H1 (cell line): ENCODE results near the gene LRRC45. TPM values are rescaled to one million over a fixed set of nuclear protein-coding genes. Genes with fewer than 3 reads are reported as not detected.

Experiments used
- CTCF ChIA-PET: fragments of 300-600 bp; sonication (Branson Sonifier 250); formaldehyde crosslinking; loops from one replicate; lab custom pipeline; 2021; ENCODE audit not compliant: partially characterized antibody; lab: Charles Lee
- POLR2A ChIA-PET: fragments of 300-600 bp; sonication (Branson Sonifier 250); formaldehyde crosslinking; loops from one replicate; lab custom pipeline; 2021; ENCODE audit warnings: inconsistent platforms; ENCODE audit not compliant: partially characterized antibody; lab: Charles Lee
- DNase-seq, 2 experiments: peaks; one replicate each; pipeline versions ENCODE4 v3.0.0 to v3.0.0-alpha.2; 2010 to 2022; ENCODE audit warnings: low spot score in 2 of 2, low read depth in 1 of 2, mixed read lengths in 1 of 2
- FAIRE-seq: peaks from 2 replicates; lab custom pipeline; 2011; peaks lifted over from hg19 to GRCh38; lab: Jason Lieb, UNC
- H2AFZ ChIP-seq: 2 replicates; pipeline ENCODE4 v1.8.1; 2012; ENCODE audit warnings: low read length, inconsistent platforms
- H2AK5ac ChIP-seq: 2 replicates; pipeline ENCODE4 v1.6.1; 2013; ENCODE audit warnings: low read depth, low read length
- H2BK120ac ChIP-seq: replicated peaks from 2 replicates; pipeline ENCODE3; 2013; ENCODE audit warnings: low read depth, low read length, inconsistent platforms
- H2BK12ac ChIP-seq: 2 replicates; pipeline ENCODE4 v1.6.1; 2013; ENCODE audit warnings: low read depth, low read length
- H2BK15ac ChIP-seq: 2 replicates; pipeline ENCODE4 v1.6.1; 2013; ENCODE audit warnings: low read length
- H2BK20ac ChIP-seq: 2 replicates; pipeline ENCODE4 v1.6.1; 2013; ENCODE audit warnings: low read length
- H2BK5ac ChIP-seq: 2 replicates; pipeline ENCODE4 v1.6.1; 2013; ENCODE audit warnings: low read depth, low read length
- H3K14ac ChIP-seq: 2 replicates; pipeline ENCODE4 v1.6.1; 2013; ENCODE audit warnings: inconsistent platforms; ENCODE audit not compliant: insufficient read length
- H3K18ac ChIP-seq: 2 replicates; pipeline ENCODE4 v1.6.1; 2013; ENCODE audit warnings: low read length; ENCODE audit errors: extremely low read depth
- H3K23ac ChIP-seq: 2 replicates; pipeline ENCODE4 v1.6.1; 2013; ENCODE audit warnings: inconsistent platforms; ENCODE audit not compliant: insufficient read length
- H3K23me2 ChIP-seq: 2 replicates; pipeline ENCODE4 v1.6.1; 2013; ENCODE audit warnings: low read depth, low read length
- H3K27ac ChIP-seq: 2 replicates; pipeline ENCODE4 v1.6.1; 2011; ENCODE audit warnings: low read depth, low read length, inconsistent platforms
- H3K27me3 ChIP-seq, 4 experiments: replicated peaks in 1 of 4; 1 replicate in 1 of 4; 2 replicates in 3 of 4; pipeline versions ENCODE4 v1.6.1 to v1.8.1; 2011 to 2013; ENCODE audit warnings: low read length in 3 of 4, mild to moderate bottlenecking in 3 of 4, inconsistent platforms in 2 of 4, mixed read lengths in 2 of 4, moderate library complexity in 1 of 4; ENCODE audit not compliant: control insufficient read depth in 3 of 4, insufficient read depth in 3 of 4; ENCODE audit errors: extremely low read depth in 1 of 4
- H3K36me3 ChIP-seq, 4 experiments: 2 replicates each; pipeline versions ENCODE4 v1.6.1 to v1.8.1; 2011 to 2013; ENCODE audit warnings: mild to moderate bottlenecking in 4 of 4, low read length in 3 of 4, moderate library complexity in 2 of 4, control low read depth in 1 of 4, inconsistent platforms in 1 of 4; ENCODE audit not compliant: insufficient read depth in 4 of 4, control insufficient read depth in 2 of 4
- H3K4ac ChIP-seq: replicated peaks from 2 replicates; pipeline ENCODE3; 2013; ENCODE audit warnings: low read length, low read depth, mixed read lengths, inconsistent platforms; ENCODE audit not compliant: insufficient read length
- H3K4me1 ChIP-seq, 4 experiments: replicated peaks in 1 of 4; 1 replicate in 1 of 4; 2 replicates in 3 of 4; pipeline versions ENCODE4 v1.6.1 to v1.8.1; 2011 to 2013; ENCODE audit warnings: low read length in 3 of 4, inconsistent platforms in 2 of 4, mixed read lengths in 1 of 4; ENCODE audit not compliant: insufficient read depth in 4 of 4, control insufficient read depth in 3 of 4
- H3K4me2 ChIP-seq, 2 experiments: 2 replicates each; pipeline versions ENCODE4 v1.6.1 to v1.8.1; 2011 to 2013; ENCODE audit warnings: low read depth in 2 of 2, low read length in 2 of 2, control low read depth in 1 of 2, inconsistent platforms in 1 of 2, mild to moderate bottlenecking in 1 of 2; ENCODE audit not compliant: insufficient read depth in 1 of 2
- H3K4me3 ChIP-seq, 4 experiments: fragments of 200-600, 300-600 bp in 1 of 4; sonication (generic), shearing (Covaris generic), sonication (Bioruptor Twin) in 1 of 4; 2 replicates each; pipeline versions ENCODE4 v1.5.1 to v1.8.1; 2011 to 2016; ENCODE audit warnings: low read length in 4 of 4, low read depth in 3 of 4, control low read depth in 2 of 4, inconsistent platforms in 2 of 4, mild to moderate bottlenecking in 2 of 4, mixed read lengths in 1 of 4, moderate library complexity in 1 of 4; ENCODE audit not compliant: insufficient read depth in 2 of 4; ENCODE audit errors: extremely low read depth in 1 of 4
- H3K56ac ChIP-seq: replicated peaks from 2 replicates; pipeline ENCODE3; 2013; ENCODE audit warnings: low read depth, mild to moderate bottlenecking, mixed read lengths, low read length, inconsistent platforms; ENCODE audit not compliant: insufficient read length
- H3K79me1 ChIP-seq: 2 replicates; pipeline ENCODE4 v1.6.1; 2013; ENCODE audit warnings: low read depth, low read length, control low read depth
- H3K79me2 ChIP-seq, 2 experiments: 2 replicates each; pipeline versions ENCODE4 v1.6.1 to v1.8.1; 2012 to 2013; ENCODE audit warnings: low read length in 2 of 2, mild to moderate bottlenecking in 2 of 2, inconsistent platforms in 1 of 2; ENCODE audit not compliant: insufficient read depth in 2 of 2, control insufficient read depth in 1 of 2
- H3K9ac ChIP-seq, 4 experiments: replicated peaks in 1 of 4; 1 replicate in 1 of 4; 2 replicates in 3 of 4; pipeline versions ENCODE4 v1.6.1 to v1.8.1; 2011 to 2013; ENCODE audit warnings: low read depth in 3 of 4, low read length in 3 of 4, control low read depth in 2 of 4, mild to moderate bottlenecking in 2 of 4, moderate library complexity in 2 of 4, inconsistent platforms in 1 of 4; ENCODE audit errors: extremely low read depth in 1 of 4
- H3K9me3 ChIP-seq, 2 experiments: 2 replicates each; pipeline versions ENCODE4 v1.6.1 to v1.8.1; 2012 to 2013; ENCODE audit warnings: mild to moderate bottlenecking in 2 of 2, moderate library complexity in 2 of 2, control low read depth in 1 of 2, inconsistent platforms in 1 of 2, low read depth in 1 of 2, low read length in 1 of 2, mixed read lengths in 1 of 2; ENCODE audit not compliant: insufficient read depth in 2 of 2
- H4K20me1 ChIP-seq, 2 experiments: replicated peaks in 1 of 2; 2 replicates each; pipeline versions ENCODE3 to v1.8.1; 2011 to 2013; ENCODE audit warnings: inconsistent platforms in 2 of 2, low read length in 2 of 2, mild to moderate bottlenecking in 1 of 2; ENCODE audit not compliant: insufficient read depth in 2 of 2, control insufficient read depth in 1 of 2
- H4K5ac ChIP-seq: 2 replicates; pipeline ENCODE4 v1.6.1; 2013; ENCODE audit warnings: low read length, low read depth, mixed read lengths, inconsistent platforms; ENCODE audit not compliant: insufficient read length
- H4K8ac ChIP-seq: 2 replicates; pipeline ENCODE4 v1.8.0; 2013; ENCODE audit warnings: mild to moderate bottlenecking, moderate library complexity, low read length, inconsistent platforms; ENCODE audit not compliant: insufficient read depth; ENCODE audit errors: extremely low read depth
- H4K91ac ChIP-seq: replicated peaks from 2 replicates; pipeline ENCODE3; 2013; ENCODE audit warnings: low read length, mixed read lengths, inconsistent platforms; ENCODE audit not compliant: insufficient read length
- CBX8 ChIP-seq: fragments of 300-800, 300-1000 bp; sonication (generic); IDR thresholded peaks from 2 replicates; pipeline ENCODE4 v1.7.1; 2016; ENCODE audit warnings: low read depth, low read length, borderline replicate concordance
- EGR1 ChIP-seq: IDR thresholded peaks from 2 replicates; pipeline ENCODE4 v1.6.1; 2011; ENCODE audit warnings: low read depth, low read length, borderline replicate concordance
- EP300 ChIP-seq, 2 experiments: IDR thresholded peaks; 1 replicate in 1 of 2; 2 replicates in 1 of 2; pipeline ENCODE4 v1.6.1; 2011 to 2012; ENCODE audit warnings: low read depth in 2 of 2, low read length in 2 of 2, mild to moderate bottlenecking in 2 of 2, borderline replicate concordance in 1 of 2, inconsistent platforms in 1 of 2, moderate library complexity in 1 of 2
- HDAC2 ChIP-seq, 2 experiments: fragments of 300-600 bp in 1 of 2; sonication (generic) in 1 of 2; IDR thresholded peaks; 2 replicates each; pipeline ENCODE4 v1.6.1; 2011 to 2012; ENCODE audit warnings: low read depth in 2 of 2, low read length in 2 of 2, mild to moderate bottlenecking in 2 of 2, moderate library complexity in 2 of 2, borderline replicate concordance in 1 of 2, inconsistent platforms in 1 of 2
- JUN ChIP-seq: IDR thresholded peaks from 2 replicates; pipeline ENCODE4 v1.6.1; 2011; ENCODE audit warnings: low read depth, mild to moderate bottlenecking, improper control_type of control experiment, low read length
- JUND ChIP-seq: IDR thresholded peaks from 2 replicates; pipeline ENCODE4 v1.6.1; 2011; ENCODE audit warnings: mild to moderate bottlenecking, improper control_type of control experiment, low read length
- POLR2A ChIP-seq, 2 experiments: IDR thresholded peaks; 1 replicate in 1 of 2; 2 replicates in 1 of 2; pipeline ENCODE4 v1.6.1; 2011; ENCODE audit warnings: low read depth in 2 of 2, low read length in 2 of 2, mild to moderate bottlenecking in 2 of 2; ENCODE audit errors: control extremely low read depth in 1 of 2
- POLR2AphosphoS5 ChIP-seq: IDR thresholded peaks from 2 replicates; pipeline ENCODE4 v1.6.1; 2011; ENCODE audit warnings: low read depth, low read length
- SIN3A ChIP-seq, 2 experiments: IDR thresholded peaks in 1 of 2; conservative IDR thresholded peaks in 1 of 2; 2 replicates each; pipeline ENCODE4 v1.6.1; 2011 to 2012; ENCODE audit warnings: low read length in 2 of 2, improper control_type of control experiment in 1 of 2, low read depth in 1 of 2, mild to moderate bottlenecking in 1 of 2
- SP4 ChIP-seq: IDR thresholded peaks from 2 replicates; pipeline ENCODE4 v1.6.1; 2012; ENCODE audit warnings: low read length, inconsistent platforms
- TAF1 ChIP-seq: IDR thresholded peaks from 2 replicates; pipeline ENCODE4 v1.6.1; 2011; ENCODE audit warnings: mild to moderate bottlenecking, low read depth, low read length
- TBP ChIP-seq: IDR thresholded peaks from 2 replicates; pipeline ENCODE4 v1.6.1; 2011; ENCODE audit warnings: low read depth, low read length, improper control_type of control experiment
- whole genome bisulfite sequencing, 2 experiments: shearing (Covaris generic) in 1 of 2; methylation state at CpG; one replicate each; pipeline versions ENCODE4 v1.1.6 to v1.1.7; 2013 to 2015; ENCODE audit warnings: low lambda C conversion rate in 2 of 2, mixed read lengths in 2 of 2, inconsistent platforms in 1 of 2, low coverage in 1 of 2, missing lambda C conversion rate in 1 of 2; ENCODE audit not compliant: insufficient replicate concordance in 2 of 2, insufficient coverage in 1 of 2, insufficient read length in 1 of 2; ENCODE audit errors: extremely low coverage in 1 of 2, missing lambda C conversion rate in 1 of 2; 5-methylcytosine and 5-hydroxymethylcytosine counted together
- polyA plus RNA-seq, 7 experiments: library from polyadenylated mRNA; depleted of rRNA in 3 of 7; stranded (reverse) in 5 of 7; unstranded in 2 of 7; fragments of >200 nt in 5 of 7; fragments of 200-250 nt in 2 of 7; gene quantifications; 1 replicate in 5 of 7; 2 replicates in 1 of 7; 4 replicates in 1 of 7; pipeline versions ENCODE4 v1.2.1 to v1.2.3, GENCODE V29; 2011 to 2013; ENCODE audit warnings: missing spikeins in 2 of 7, mixed read lengths in 2 of 7
- total RNA-seq: library from RNA; stranded (reverse); fragmentation: NEBNext Ultra II Directional; extraction: Animal tissue kit (Norgen Biotek cat#: 25700); gene quantifications from 2 replicates; pipeline ENCODE4 v1.2.1, GENCODE V29; 2021
- TF ChIP-seq, protein P1 (sequence below): IDR thresholded peaks from 2 replicates; pipeline ENCODE4 v1.6.1; 2012; ENCODE audit warnings: low read length, inconsistent platforms

LRRC45 gene
- total and polyA plus RNA-seq, 2 of the 8 experiments (the other 6 are each of a cell fraction or from before 2014, with no cell fraction given): 11.5 to 29.0 TPM

DNA sequence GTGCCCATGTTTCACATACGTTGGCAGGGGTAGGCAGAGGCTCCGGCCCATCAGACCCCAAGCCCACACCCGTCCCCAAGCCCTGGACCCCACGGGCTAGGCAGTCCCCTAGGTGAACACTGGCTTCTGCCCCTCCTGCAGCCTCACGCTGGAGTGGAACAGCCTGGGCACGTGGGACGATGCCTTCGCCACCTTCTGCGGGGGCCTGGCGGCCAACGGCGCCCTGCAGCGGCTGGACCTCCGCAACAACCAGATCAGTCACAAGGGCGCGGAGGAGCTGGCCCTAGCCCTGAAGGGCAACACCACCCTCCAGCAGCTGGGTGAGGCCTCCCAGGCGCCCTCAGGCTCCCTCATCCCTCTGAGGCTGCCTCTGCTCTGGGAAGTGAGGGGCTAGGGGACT, 1.8 kb downstream of the LRRC45 start:
- H2AFZ ChIP-seq: no peak overlapping the region
- H3K27me3 ChIP-seq: no peaks in the 10 kb centered on the region
- H3K23ac ChIP-seq: no peak overlapping the region
- no peak overlapping the region for H2BK5ac ChIP-seq
- no peak overlapping the region for H4K5ac ChIP-seq
- CTCF ChIA-PET: interaction anchor here (1.2 kb wide), 1 partner anchor 25 kb away, joined by 3 read pairs; no protein-coding TSS in a partner anchor
- FAIRE-seq (no peak), DNase-seq (no peak)
- no peak overlapping the region for H3K14ac ChIP-seq
- H3K4ac ChIP-seq: no peak overlapping the region
- H2AK5ac ChIP-seq: no peak overlapping the region
- peaks cover 4% of the 10 kb centered on the region; the same call in 1 of the 2 replicates for H3K79me1 ChIP-seq
- H3K9ac ChIP-seq: no peak overlapping the region
- whole genome bisulfite sequencing, 2 experiments: 93% methylated on average over 16 of the region's 17 CpGs; no CpG with 5 or more reads in 1 of the 2 experiments
- H2BK15ac ChIP-seq: no peak overlapping the region
- no peak overlapping the region for H3K18ac ChIP-seq
- peaks cover 7 to 17% of the 10 kb centered on the region in 2 experiments for H4K20me1 ChIP-seq
- no peak overlapping the region; the same call in 1 of the 2 replicates for H4K8ac ChIP-seq
- peaks cover 0 to 12% of the 10 kb centered on the region in 2 experiments; a peak in 1 of 4 replicates for H3K79me2 ChIP-seq
- H3K36me3 ChIP-seq: no peaks in the 10 kb centered on the region; a peak in 1 of 8 replicates
- H2BK20ac ChIP-seq: no peak overlapping the region
- POLR2A ChIA-PET: no interaction called here
- H3K4me2 ChIP-seq: no peak overlapping the region; a peak in 1 of 4 replicates
- H3K27ac ChIP-seq: no peak overlapping the region
- H4K91ac ChIP-seq: no peak overlapping the region
- no peaks in the 10 kb centered on the region for H3K9me3 ChIP-seq
- no peak overlapping the region for H2BK12ac ChIP-seq
- no peak overlapping the region for H2BK120ac ChIP-seq
- no peak overlapping the region for H3K4me3 ChIP-seq
- no peak overlapping the region for H3K56ac ChIP-seq
- peaks cover 0 to 14% (median 8%) of the 10 kb centered on the region in 4 experiments; a peak in 5 of 7 replicates for H3K4me1 ChIP-seq
- peaks cover 12% of the 10 kb centered on the region for H3K23me2 ChIP-seq
- TF ChIP-seq EP300 (IDR thresholded peaks at IDR 0.05; ENCODE audit: borderline replicate concordance in 1 of 2, low read depth in 2 of 2, low read length in 2 of 2) (no peak), JUND (no peak), EGR1 (no peak), CBX8 (no peak), POLR2A (IDR thresholded peaks at IDR 0.05; ENCODE audit: control extremely low read depth in 1 of 2, low read depth in 2 of 2, low read length in 2 of 2) (no peak), POLR2AphosphoS5 (no peak), JUN (no peak), HDAC2 (IDR thresholded peaks at IDR 0.05; ENCODE audit: borderline replicate concordance in 1 of 2, low read depth in 2 of 2, low read length in 2 of 2) (no peak), SP4 (no peak), SIN3A (conservative IDR thresholded peaks at IDR 0.05 in 1 of 2, IDR thresholded peaks at IDR 0.05 in 1 of 2; ENCODE audit: low read depth in 1 of 2, low read length in 2 of 2) (no peak), TBP (no peak), TAF1 (no peak)
- TF ChIP-seq, protein P1, sequence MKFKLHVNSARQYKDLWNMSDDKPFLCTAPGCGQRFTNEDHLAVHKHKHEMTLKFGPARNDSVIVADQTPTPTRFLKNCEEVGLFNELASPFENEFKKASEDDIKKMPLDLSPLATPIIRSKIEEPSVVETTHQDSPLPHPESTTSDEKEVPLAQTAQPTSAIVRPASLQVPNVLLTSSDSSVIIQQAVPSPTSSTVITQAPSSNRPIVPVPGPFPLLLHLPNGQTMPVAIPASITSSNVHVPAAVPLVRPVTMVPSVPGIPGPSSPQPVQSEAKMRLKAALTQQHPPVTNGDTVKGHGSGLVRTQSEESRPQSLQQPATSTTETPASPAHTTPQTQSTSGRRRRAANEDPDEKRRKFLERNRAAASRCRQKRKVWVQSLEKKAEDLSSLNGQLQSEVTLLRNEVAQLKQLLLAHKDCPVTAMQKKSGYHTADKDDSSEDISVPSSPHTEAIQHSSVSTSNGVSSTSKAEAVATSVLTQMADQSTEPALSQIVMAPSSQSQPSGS: no peak
